Measurements from ENCODE around the gene MED16. TPM values are rescaled to one million over a fixed set of nuclear protein-coding genes. Genes with fewer than 3 reads are reported as not detected.

MED16 gene
- total RNA-seq, 1 donor from 2014 or later, result 74.2 TPM

- Mint-ChIP-seq H3K27ac (no peak overlapping the region), H3K4me1 (ENCODE audit: unreplicated experiment) (peaks cover 3% of the 10 kb centered on the region), H3K27me3 (no peaks in the 10 kb centered on the region), H3K4me3 (no peak overlapping the region), H3K9me3 (no peaks in the 10 kb centered on the region), H3K36me3 (peaks cover 5% of the 10 kb centered on the region)
- TF ChIP-seq, protein P1, sequence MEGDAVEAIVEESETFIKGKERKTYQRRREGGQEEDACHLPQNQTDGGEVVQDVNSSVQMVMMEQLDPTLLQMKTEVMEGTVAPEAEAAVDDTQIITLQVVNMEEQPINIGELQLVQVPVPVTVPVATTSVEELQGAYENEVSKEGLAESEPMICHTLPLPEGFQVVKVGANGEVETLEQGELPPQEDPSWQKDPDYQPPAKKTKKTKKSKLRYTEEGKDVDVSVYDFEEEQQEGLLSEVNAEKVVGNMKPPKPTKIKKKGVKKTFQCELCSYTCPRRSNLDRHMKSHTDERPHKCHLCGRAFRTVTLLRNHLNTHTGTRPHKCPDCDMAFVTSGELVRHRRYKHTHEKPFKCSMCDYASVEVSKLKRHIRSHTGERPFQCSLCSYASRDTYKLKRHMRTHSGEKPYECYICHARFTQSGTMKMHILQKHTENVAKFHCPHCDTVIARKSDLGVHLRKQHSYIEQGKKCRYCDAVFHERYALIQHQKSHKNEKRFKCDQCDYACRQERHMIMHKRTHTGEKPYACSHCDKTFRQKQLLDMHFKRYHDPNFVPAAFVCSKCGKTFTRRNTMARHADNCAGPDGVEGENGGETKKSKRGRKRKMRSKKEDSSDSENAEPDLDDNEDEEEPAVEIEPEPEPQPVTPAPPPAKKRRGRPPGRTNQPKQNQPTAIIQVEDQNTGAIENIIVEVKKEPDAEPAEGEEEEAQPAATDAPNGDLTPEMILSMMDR (conservative IDR thresholded peaks at IDR 0.05), result no peak
- no peak for DNase-seq (ENCODE audit: extremely low spot score, unreplicated experiment)
These were observed 7.5 kb upstream of the MED16 start for GRCh38 chr19:900302-901111.

GRCh38 chr19:900043-900301, 7.0 kb upstream of the MED16 start:
- Mint-ChIP-seq H3K4me1 (ENCODE audit: unreplicated experiment) (peaks cover 3% of the 10 kb centered on the region), H3K36me3 (peaks cover 5% of the 10 kb centered on the region), H3K9me3 (no peaks in the 10 kb centered on the region), H3K4me3 (no peak overlapping the region), H3K27me3 (no peaks in the 10 kb centered on the region), H3K27ac (no peak overlapping the region)
- no peak for DNase-seq (ENCODE audit: extremely low spot score, unreplicated experiment)
- TF ChIP-seq, protein P1 (conservative IDR thresholded peaks at IDR 0.05), result no peak

GRCh38 chr19:899336-900042, 6.5 kb upstream of the MED16 start:
- no peak for DNase-seq (ENCODE audit: extremely low spot score, unreplicated experiment)
- Mint-ChIP-seq H3K9me3 (no peaks in the 10 kb centered on the region), H3K36me3 (peaks cover 5% of the 10 kb centered on the region), H3K27me3 (no peaks in the 10 kb centered on the region), H3K27ac (no peak overlapping the region), H3K4me1 (ENCODE audit: unreplicated experiment) (peaks cover 3% of the 10 kb centered on the region), H3K4me3 (no peak overlapping the region)
- TF ChIP-seq, protein P1 (conservative IDR thresholded peaks at IDR 0.05), result no peak

GRCh38 chr19:898663-899062, 5.7 kb upstream of the MED16 start:
- Mint-ChIP-seq H3K36me3 (peaks cover 5% of the 10 kb centered on the region), H3K4me1 (ENCODE audit: unreplicated experiment) (no peaks in the 10 kb centered on the region), H3K9me3 (no peaks in the 10 kb centered on the region), H3K27me3 (no peaks in the 10 kb centered on the region), H3K4me3 (no peak overlapping the region), H3K27ac (no peak overlapping the region)
- no peak for DNase-seq (ENCODE audit: extremely low spot score, unreplicated experiment)
- TF ChIP-seq, protein P1 (conservative IDR thresholded peaks at IDR 0.05), result no peak

DNA sequence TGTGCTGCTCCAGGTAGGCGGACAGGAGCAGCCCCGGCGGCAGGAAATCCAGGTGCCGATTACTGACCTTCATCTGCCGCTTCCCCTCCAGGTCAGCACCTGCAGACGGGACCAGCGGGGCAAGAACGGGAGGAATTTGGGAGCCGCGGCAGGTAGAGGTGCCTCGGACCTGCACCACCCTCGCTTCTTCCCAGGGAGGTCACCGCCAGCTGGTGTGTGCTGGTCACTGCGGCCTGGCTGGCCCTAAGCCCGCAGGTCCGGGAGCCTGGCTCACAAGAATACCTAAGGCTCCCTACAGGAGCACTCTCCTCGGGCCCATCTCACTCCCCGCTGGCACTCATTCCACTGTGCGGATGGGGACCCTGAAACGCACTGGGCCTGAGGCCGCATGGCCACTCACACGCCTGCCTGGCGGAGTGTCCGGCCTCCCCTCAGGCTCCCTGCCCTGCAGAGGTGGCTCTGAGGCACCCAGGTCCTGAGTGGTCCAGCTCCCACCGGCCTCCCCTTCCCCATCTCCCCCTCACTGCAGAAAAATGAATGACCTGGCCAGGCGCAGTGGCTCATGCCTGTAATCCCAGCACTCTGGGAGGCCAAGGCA, 4.6 kb upstream of the MED16 start:
- Mint-ChIP-seq H3K27ac (no peak overlapping the region), H3K36me3 (peaks cover 9% of the 10 kb centered on the region), H3K9me3 (no peaks in the 10 kb centered on the region), H3K4me3 (no peak overlapping the region), H3K4me1 (ENCODE audit: unreplicated experiment) (peaks cover 6% of the 10 kb centered on the region), H3K27me3 (peaks cover 5% of the 10 kb centered on the region)
- no peak for DNase-seq (ENCODE audit: extremely low spot score, unreplicated experiment)
- TF ChIP-seq, protein P1 (conservative IDR thresholded peaks at IDR 0.05), result peak; percentile 43

All from type B pancreatic cell (in vitro differentiated cells).